ENCODE data around the gene SMIM11. TPM values are rescaled to one million over a fixed set of nuclear protein-coding genes. Genes with fewer than 3 reads are reported as not detected.

The SMIM11 gene
- total and polyA plus RNA-seq, 2 of the 8 experiments (the other 6 are each of a cell fraction or from before 2014, with no cell fraction given): 1.0 to 3.2 TPM

- ChIA-PET POLR2A (ENCODE audit: partially characterized antibody) (no interaction called here), CTCF (ENCODE audit: partially characterized antibody) (interaction anchor here (0.8 to 10.4 kb wide), 5 partner anchors 18 to 422 kb away, joined by 3 to 119 read pairs (median 3); no protein-coding TSS in a partner anchor)
- H2AFZ ChIP-seq (ENCODE audit: low read length): no peak overlapping the region
- FAIRE-seq (no peak), DNase-seq (ENCODE audit: low read depth in 1 of 2, low spot score in 2 of 2) (no peak)
- no peak overlapping the region for H2AK5ac ChIP-seq (ENCODE audit: low read depth, low read length)
- H2BK15ac ChIP-seq (ENCODE audit: low read length): no peak overlapping the region
- H3K27ac ChIP-seq (ENCODE audit: low read depth, low read length): no peak overlapping the region
- H3K79me2 ChIP-seq (ENCODE audit: control insufficient read depth in 1 of 2, insufficient read depth in 2 of 2, low read length in 2 of 2): no peaks in the 10 kb centered on the region
- no peaks in the 10 kb centered on the region for H4K20me1 ChIP-seq (replicated peaks in 1 of 2; ENCODE audit: control insufficient read depth in 1 of 2, insufficient read depth in 2 of 2, low read length in 2 of 2)
- no peak overlapping the region for H3K4me3 ChIP-seq (ENCODE audit: extremely low read depth in 1 of 4, insufficient read depth in 2 of 4, low read depth in 3 of 4, low read length in 4 of 4)
- no peaks in the 10 kb centered on the region; the same call in 1 of the 2 replicates for H3K23me2 ChIP-seq (ENCODE audit: low read depth, low read length)
- TF ChIP-seq BCL11A (IDR thresholded peaks at IDR 0.05; ENCODE audit: low read depth in 2 of 2, low read length in 2 of 2): no peak
- TF ChIP-seq, protein P1, sequence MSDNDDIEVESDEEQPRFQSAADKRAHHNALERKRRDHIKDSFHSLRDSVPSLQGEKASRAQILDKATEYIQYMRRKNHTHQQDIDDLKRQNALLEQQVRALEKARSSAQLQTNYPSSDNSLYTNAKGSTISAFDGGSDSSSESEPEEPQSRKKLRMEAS (IDR thresholded peaks at IDR 0.05): no peak
- TF ChIP-seq EP300 (IDR thresholded peaks at IDR 0.05; ENCODE audit: borderline replicate concordance in 1 of 2, low read depth in 2 of 2, low read length in 2 of 2): no peak
- no peak for TF ChIP-seq SP2 (IDR thresholded peaks at IDR 0.05; ENCODE audit: low read length)
- TF ChIP-seq TBP (IDR thresholded peaks at IDR 0.05; ENCODE audit: low read depth, low read length): no peak
- no peak for TF ChIP-seq SAP30 (IDR thresholded peaks at IDR 0.05; ENCODE audit: insufficient read depth, insufficient replicate concordance, low read length)
- no peak for TF ChIP-seq TAF1 (IDR thresholded peaks at IDR 0.05; ENCODE audit: low read depth, low read length)
- 88% methylated on average over 10 of the region's 14 CpGs; no CpG with 5 or more reads in 1 of the 2 experiments for WGBS, 2 experiments (ENCODE audit: extremely low coverage in 1 of 2, insufficient coverage in 1 of 2, insufficient read length in 1 of 2, insufficient replicate concordance in 2 of 2, low coverage in 1 of 2, low lambda C conversion rate in 2 of 2, missing lambda C conversion rate in 1 of 2)
- H3K9ac ChIP-seq (replicated peaks in 1 of 4; ENCODE audit: extremely low read depth in 1 of 4, low read depth in 3 of 4, low read length in 3 of 4): no peak overlapping the region
- no peaks in the 10 kb centered on the region for H3K9me3 ChIP-seq (ENCODE audit: insufficient read depth in 2 of 2, low read depth in 1 of 2, low read length in 1 of 2)
- no peak overlapping the region for H4K5ac ChIP-seq (ENCODE audit: insufficient read length, low read depth, low read length)
- no peak overlapping the region for H2BK5ac ChIP-seq (ENCODE audit: low read depth, low read length)
- no peak overlapping the region for H2BK12ac ChIP-seq (ENCODE audit: low read depth, low read length)
- no peak overlapping the region for H3K4me2 ChIP-seq (ENCODE audit: insufficient read depth in 1 of 2, low read depth in 2 of 2, low read length in 2 of 2)
- H3K14ac ChIP-seq (ENCODE audit: insufficient read length): no peak overlapping the region
- no peak overlapping the region for H3K56ac ChIP-seq (replicated peaks; ENCODE audit: insufficient read length, low read depth, low read length)
- H3K18ac ChIP-seq (ENCODE audit: extremely low read depth, low read length): no peak overlapping the region
- H2BK120ac ChIP-seq (replicated peaks; ENCODE audit: low read depth, low read length): no peak overlapping the region
- H3K4me1 ChIP-seq (replicated peaks in 1 of 4; ENCODE audit: control insufficient read depth in 3 of 4, insufficient read depth in 4 of 4, low read length in 3 of 4): no peaks in the 10 kb centered on the region
- no peak overlapping the region for H3K4ac ChIP-seq (replicated peaks; ENCODE audit: insufficient read length, low read depth, low read length)
- H4K8ac ChIP-seq (ENCODE audit: extremely low read depth, insufficient read depth, low read length): no peak overlapping the region
- no peaks in the 10 kb centered on the region for H3K79me1 ChIP-seq (ENCODE audit: low read depth, low read length)
- H3K36me3 ChIP-seq (ENCODE audit: control insufficient read depth in 2 of 4, insufficient read depth in 4 of 4, low read length in 3 of 4): no peaks in the 10 kb centered on the region
- no peaks in the 10 kb centered on the region for H3K27me3 ChIP-seq (replicated peaks in 1 of 4; ENCODE audit: control insufficient read depth in 3 of 4, extremely low read depth in 1 of 4, insufficient read depth in 3 of 4, low read length in 3 of 4)
- no peak overlapping the region for H2BK20ac ChIP-seq (ENCODE audit: low read length)
- no peak overlapping the region for H4K91ac ChIP-seq (replicated peaks; ENCODE audit: insufficient read length, low read length)
- H3K23ac ChIP-seq (ENCODE audit: insufficient read length): no peak overlapping the region
Measured at GRCh38 chr21:34343838-34344381, 31.4 kb upstream of the SMIM11 start.

Measured in H1 (cell line).